ENCODE data around the gene NEUROD2. TPM values are rescaled to one million over a fixed set of nuclear protein-coding genes. Genes with fewer than 3 reads are reported as not detected.

The NEUROD2 gene
- total RNA-seq, 1 donor from 2014 or later, result not detected

- FAIRE-seq, result no peak
- no peak overlapping the region for H3K27ac Mint-ChIP-seq (ENCODE audit: unreplicated experiment)
These were observed 45.6 kb upstream of the NEUROD2 start for GRCh38 chr17:39653316-39653661.

GRCh38 chr17:39652587-39653315 lies 45.0 kb upstream of the NEUROD2 start:
- DNase-seq (ENCODE audit: low read depth) (no peak), FAIRE-seq (no peak)
- no peak overlapping the region for H3K27ac ChIP-seq (ENCODE audit: low read depth, low read length)
- H3K4me1 ChIP-seq (ENCODE audit: insufficient read depth, low read length), result no peaks in the 10 kb centered on the region
- H3K27me3 ChIP-seq (ENCODE audit: insufficient read depth, low read length), result no peaks in the 10 kb centered on the region
- H2AFZ ChIP-seq (ENCODE audit: low read depth, low read length), result no peak overlapping the region
- no peaks in the 10 kb centered on the region for H3K9me3 ChIP-seq (ENCODE audit: insufficient read depth, low read depth, low read length)
- no peak overlapping the region for H3K4me3 ChIP-seq (ENCODE audit: insufficient read depth, low read depth, low read length)
- Mint-ChIP-seq H3K4me3 (ENCODE audit: unreplicated experiment) (peak overlapping the region; percentile 42), H3K27ac (ENCODE audit: unreplicated experiment) (no peak overlapping the region), H3K9me3 (ENCODE audit: unreplicated experiment) (no peaks in the 10 kb centered on the region), H3K4me1 (ENCODE audit: low read depth, unreplicated experiment) (peaks cover 27% of the 10 kb centered on the region), H3K27me3 (ENCODE audit: low read depth, unreplicated experiment) (peaks cover 2% of the 10 kb centered on the region), H3K36me3 (ENCODE audit: low read depth, unreplicated experiment) (peaks cover 11% of the 10 kb centered on the region)
- H3K9ac ChIP-seq (ENCODE audit: low read length), result no peak overlapping the region
- peaks cover 66% of the 10 kb centered on the region for H4K20me1 ChIP-seq (ENCODE audit: insufficient read depth, low read length)
- TF ChIP-seq CTCF (IDR thresholded peaks at IDR 0.05; ENCODE audit: insufficient read depth, low read depth, low read length) (no peak), EZH2 (IDR thresholded peaks at IDR 0.05; ENCODE audit: insufficient read depth, low read length) (no peak)
- H3K79me2 ChIP-seq (ENCODE audit: insufficient read depth, low read length), result peaks cover 13% of the 10 kb centered on the region
- no peaks in the 10 kb centered on the region for H3K36me3 ChIP-seq (ENCODE audit: insufficient read depth, low read length)
- H3K4me2 ChIP-seq (ENCODE audit: low read length), result no peak overlapping the region

More at GRCh38 chr17:39653316-39653661, 45.6 kb upstream of the NEUROD2 start:
- H3K9ac ChIP-seq (ENCODE audit: low read length), result no peak overlapping the region
- H3K4me2 ChIP-seq (ENCODE audit: low read length), result no peak overlapping the region
- H2AFZ ChIP-seq (ENCODE audit: low read depth, low read length), result no peak overlapping the region
- H3K9me3 ChIP-seq (ENCODE audit: insufficient read depth, low read depth, low read length), result no peaks in the 10 kb centered on the region
- H3K79me2 ChIP-seq (ENCODE audit: insufficient read depth, low read length), result peaks cover 13% of the 10 kb centered on the region
- H3K36me3 ChIP-seq (ENCODE audit: insufficient read depth, low read length), result no peaks in the 10 kb centered on the region
- peaks cover 28% of the 10 kb centered on the region for H3K4me1 Mint-ChIP-seq (ENCODE audit: low read depth, unreplicated experiment)
- H3K27me3 ChIP-seq (ENCODE audit: insufficient read depth, low read length), result no peaks in the 10 kb centered on the region
- DNase-seq (ENCODE audit: low read depth), result no peak
- H3K36me3 Mint-ChIP-seq (ENCODE audit: low read depth, unreplicated experiment), result peaks cover 12% of the 10 kb centered on the region
- no peaks in the 10 kb centered on the region for H3K9me3 Mint-ChIP-seq (ENCODE audit: unreplicated experiment)
- peaks cover 2% of the 10 kb centered on the region for H3K27me3 Mint-ChIP-seq (ENCODE audit: low read depth, unreplicated experiment)
- H3K4me3 Mint-ChIP-seq (ENCODE audit: unreplicated experiment), result no peak overlapping the region
- H3K4me3 ChIP-seq (ENCODE audit: insufficient read depth, low read depth, low read length), result no peak overlapping the region
- TF ChIP-seq CTCF (IDR thresholded peaks at IDR 0.05; ENCODE audit: insufficient read depth, low read depth, low read length) (no peak), EZH2 (IDR thresholded peaks at IDR 0.05; ENCODE audit: insufficient read depth, low read length) (no peak)
- H4K20me1 ChIP-seq (ENCODE audit: insufficient read depth, low read length), result peaks cover 70% of the 10 kb centered on the region
- H3K27ac ChIP-seq (ENCODE audit: low read depth, low read length), result no peak overlapping the region
- H3K4me1 ChIP-seq (ENCODE audit: insufficient read depth, low read length), result no peaks in the 10 kb centered on the region

GRCh38 chr17:39651923-39652586 lies 44.3 kb upstream of the NEUROD2 start:
- peaks cover 17% of the 10 kb centered on the region for H3K79me2 ChIP-seq (ENCODE audit: insufficient read depth, low read length)
- H4K20me1 ChIP-seq (ENCODE audit: insufficient read depth, low read length), result peaks cover 69% of the 10 kb centered on the region
- H3K36me3 Mint-ChIP-seq (ENCODE audit: low read depth, unreplicated experiment), result peaks cover 9% of the 10 kb centered on the region
- TF ChIP-seq EZH2 (IDR thresholded peaks at IDR 0.05; ENCODE audit: insufficient read depth, low read length), result no peak
- no peak for TF ChIP-seq CTCF (IDR thresholded peaks at IDR 0.05; ENCODE audit: insufficient read depth, low read depth, low read length)
- H3K9ac ChIP-seq (ENCODE audit: low read length), result no peak overlapping the region
- no peak overlapping the region for H3K4me2 ChIP-seq (ENCODE audit: low read length)
- H3K4me3 ChIP-seq (ENCODE audit: insufficient read depth, low read depth, low read length), result no peak overlapping the region
- no peaks in the 10 kb centered on the region for H3K9me3 ChIP-seq (ENCODE audit: insufficient read depth, low read depth, low read length)
- H2AFZ ChIP-seq (ENCODE audit: low read depth, low read length), result no peak overlapping the region
- peaks cover 26% of the 10 kb centered on the region for H3K4me1 Mint-ChIP-seq (ENCODE audit: low read depth, unreplicated experiment)
- no peak overlapping the region for H3K27ac Mint-ChIP-seq (ENCODE audit: unreplicated experiment)
- peak overlapping the region; percentile 42 for H3K4me3 Mint-ChIP-seq (ENCODE audit: unreplicated experiment)
- H3K4me1 ChIP-seq (ENCODE audit: insufficient read depth, low read length), result no peaks in the 10 kb centered on the region
- H3K36me3 ChIP-seq (ENCODE audit: insufficient read depth, low read length), result no peaks in the 10 kb centered on the region
- H3K27me3 ChIP-seq (ENCODE audit: insufficient read depth, low read length), result no peaks in the 10 kb centered on the region
- H3K27ac ChIP-seq (ENCODE audit: low read depth, low read length), result no peak overlapping the region
- FAIRE-seq, result no peak
- no peaks in the 10 kb centered on the region for H3K9me3 Mint-ChIP-seq (ENCODE audit: unreplicated experiment)
- no peak for DNase-seq (ENCODE audit: low read depth)
- peaks cover 2% of the 10 kb centered on the region for H3K27me3 Mint-ChIP-seq (ENCODE audit: low read depth, unreplicated experiment)

All from astrocyte (in vitro differentiated cells and primary cell).